ENCODE data around the gene ADIPOR1.

DNA sequence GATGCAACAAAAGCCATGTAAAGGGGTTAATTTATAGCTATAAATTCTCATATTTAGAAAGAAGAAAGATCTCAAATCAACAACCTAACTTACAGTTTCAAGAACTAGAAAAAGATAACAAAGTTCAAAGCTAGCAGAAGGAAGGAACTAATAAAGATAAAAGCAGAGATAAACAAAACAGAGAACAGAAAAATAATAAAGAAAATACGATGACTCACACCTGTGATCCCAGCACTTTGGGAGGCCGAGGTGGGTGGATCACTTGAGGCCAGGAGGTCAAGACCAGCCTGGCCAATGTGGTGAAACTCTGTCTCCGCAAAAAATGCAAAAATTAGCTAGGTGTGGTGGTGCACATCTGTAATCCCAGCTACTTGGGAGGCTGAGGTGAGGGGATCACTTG is 36.6 kb upstream of the ADIPOR1 start:
- TF ChIP-seq, protein P1, sequence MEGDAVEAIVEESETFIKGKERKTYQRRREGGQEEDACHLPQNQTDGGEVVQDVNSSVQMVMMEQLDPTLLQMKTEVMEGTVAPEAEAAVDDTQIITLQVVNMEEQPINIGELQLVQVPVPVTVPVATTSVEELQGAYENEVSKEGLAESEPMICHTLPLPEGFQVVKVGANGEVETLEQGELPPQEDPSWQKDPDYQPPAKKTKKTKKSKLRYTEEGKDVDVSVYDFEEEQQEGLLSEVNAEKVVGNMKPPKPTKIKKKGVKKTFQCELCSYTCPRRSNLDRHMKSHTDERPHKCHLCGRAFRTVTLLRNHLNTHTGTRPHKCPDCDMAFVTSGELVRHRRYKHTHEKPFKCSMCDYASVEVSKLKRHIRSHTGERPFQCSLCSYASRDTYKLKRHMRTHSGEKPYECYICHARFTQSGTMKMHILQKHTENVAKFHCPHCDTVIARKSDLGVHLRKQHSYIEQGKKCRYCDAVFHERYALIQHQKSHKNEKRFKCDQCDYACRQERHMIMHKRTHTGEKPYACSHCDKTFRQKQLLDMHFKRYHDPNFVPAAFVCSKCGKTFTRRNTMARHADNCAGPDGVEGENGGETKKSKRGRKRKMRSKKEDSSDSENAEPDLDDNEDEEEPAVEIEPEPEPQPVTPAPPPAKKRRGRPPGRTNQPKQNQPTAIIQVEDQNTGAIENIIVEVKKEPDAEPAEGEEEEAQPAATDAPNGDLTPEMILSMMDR (conservative IDR thresholded peaks at IDR 0.05; ENCODE audit: low read depth, low read length), result no peak
- TF ChIP-seq EZH2 (IDR thresholded peaks at IDR 0.05; ENCODE audit: borderline replicate concordance, low read depth, low read length, poor library complexity, severe bottlenecking), result no peak
